B cell (primary cell): ENCODE data around the gene SGCD. TPM values are rescaled to one million over a fixed set of nuclear protein-coding genes. Genes with fewer than 3 reads are reported as not detected.

ENCODE experiments used
- ATAC-seq: fragments of 200-7000 bp; cut with Tn5 transposase; one replicate; pipeline ENCODE4 v1.10.0; 2021; ENCODE audit warnings: low read depth, mild to moderate bottlenecking, moderate number of reproducible peaks, moderate library complexity
- CTCF ChIA-PET: fragments of 350-600 bp; sonication (Branson Sonifier 250); formaldehyde crosslinking; loops from one replicate; lab custom pipeline; 2021; ENCODE audit warnings: antibody characterized with exemption, inconsistent platforms; lab: Charles Lee
- POLR2A ChIA-PET: fragments of 350-600 bp; sonication (Branson Sonifier 250); formaldehyde crosslinking; loops from one replicate; lab custom pipeline; 2021; ENCODE audit warnings: antibody characterized with exemption; lab: Charles Lee
- DNase-seq: peaks from one replicate; pipeline ENCODE4 v3.0.0; 2013
- H2AFZ ChIP-seq: 2 replicates; pipeline ENCODE4 v1.6.1; 2012; ENCODE audit warnings: mild to moderate bottlenecking, low read depth, low read length; ENCODE audit not compliant: insufficient read depth, poor library complexity, severe bottlenecking
- H3K27ac ChIP-seq, 2 donors: 1 replicate in 1 of 2; 2 replicates in 1 of 2; pipeline ENCODE4 v1.5.1; 2012 to 2013; ENCODE audit warnings: low read length in 2 of 2, mild to moderate bottlenecking in 2 of 2, moderate library complexity in 1 of 2
- H3K27me3 ChIP-seq, 4 experiments: fragments of 200-600 bp in 1 of 4; sonication (generic) in 1 of 4; replicated peaks in 1 of 4; 1 replicate in 2 of 4; 2 replicates in 2 of 4; pipeline versions ENCODE4 v1.6.1 to v1.7.0; 2013 to 2016; ENCODE audit warnings: low read length in 3 of 4, mild to moderate bottlenecking in 2 of 4, mixed read lengths in 1 of 4, moderate library complexity in 1 of 4; ENCODE audit not compliant: insufficient read depth in 4 of 4, control insufficient read depth in 3 of 4; ENCODE audit errors: control extremely low read depth in 1 of 4
- H3K36me3 ChIP-seq, 2 experiments: replicated peaks in 1 of 2; 1 replicate in 1 of 2; 2 replicates in 1 of 2; pipeline versions ENCODE4 v1.6.1 to v1.7.1; 2013; ENCODE audit warnings: low read length in 1 of 2; ENCODE audit not compliant: insufficient read depth in 2 of 2, control insufficient read depth in 1 of 2; ENCODE audit errors: control extremely low read depth in 1 of 2, extremely low read depth in 1 of 2
- H3K4me1 ChIP-seq, 2 donors: fragments of 200-600 bp in 1 of 2; sonication (generic) in 1 of 2; 1 replicate in 1 of 2; 2 replicates in 1 of 2; pipeline versions ENCODE4 v1.5.1 to v1.6.1; 2013 to 2017; ENCODE audit warnings: low read length in 2 of 2; ENCODE audit not compliant: control insufficient read depth in 2 of 2, insufficient read depth in 2 of 2
- H3K4me2 ChIP-seq: replicated peaks from 2 replicates; pipeline ENCODE3; 2012; ENCODE audit warnings: mild to moderate bottlenecking, low read depth, low read length; ENCODE audit not compliant: poor library complexity, severe bottlenecking
- H3K4me3 ChIP-seq, 5 experiments: fragments of 200-600 bp in 1 of 5; sonication (generic) in 1 of 5; 1 replicate in 3 of 5; 2 replicates in 2 of 5; pipeline versions ENCODE4 v1.5.1 to v1.7.0; 2011 to 2016; ENCODE audit warnings: low read length in 4 of 5, mild to moderate bottlenecking in 4 of 5, low read depth in 2 of 5, control low read depth in 1 of 5, moderate library complexity in 1 of 5; ENCODE audit not compliant: insufficient read depth in 1 of 5; ENCODE audit errors: control extremely low read depth in 1 of 5, extremely low read depth in 1 of 5
- H3K79me2 ChIP-seq: fragments of 200-600 bp; sonication (generic); one replicate; pipeline ENCODE4 v1.6.0; 2016; ENCODE audit warnings: low read length; ENCODE audit not compliant: control insufficient read depth, insufficient read depth
- H3K9ac ChIP-seq: fragments of 200-600 bp; sonication (generic); 2 replicates; pipeline ENCODE4 v1.6.1; 2017; ENCODE audit warnings: mild to moderate bottlenecking, low read length, moderate library complexity
- H3K9me3 ChIP-seq, 3 donors: one replicate each; pipeline versions ENCODE4 v1.6.1 to v1.7.1; 2013; ENCODE audit warnings: low read length in 2 of 3; ENCODE audit not compliant: control insufficient read depth in 2 of 3, insufficient read depth in 1 of 3; ENCODE audit errors: control extremely low read depth in 1 of 3
- H4K20me1 ChIP-seq: 2 replicates; pipeline ENCODE4 v1.6.0; 2012; ENCODE audit warnings: mild to moderate bottlenecking, low read length; ENCODE audit not compliant: insufficient read depth, control insufficient read depth, poor library complexity, severe bottlenecking
- H3K27ac Mint-ChIP-seq: one replicate; pipeline ENCODE4 v1.8.0; 2021; ENCODE audit warnings: mixed read lengths
- H3K27me3 Mint-ChIP-seq: one replicate; pipeline ENCODE4 v1.8.0; 2021; ENCODE audit warnings: mixed read lengths
- H3K4me1 Mint-ChIP-seq: one replicate; pipeline ENCODE4 v1.8.0; 2021; ENCODE audit warnings: mixed read lengths
- H3K4me3 Mint-ChIP-seq: one replicate; pipeline ENCODE4 v1.8.0; 2021; ENCODE audit warnings: mixed read lengths
- H3K9me3 Mint-ChIP-seq: one replicate; pipeline ENCODE4 v1.8.0; 2022; ENCODE audit warnings: mixed read lengths; ENCODE audit not compliant: insufficient read depth
- EZH2 ChIP-seq: IDR thresholded peaks from 2 replicates; pipeline ENCODE4 v1.6.1; 2012; ENCODE audit warnings: borderline replicate concordance, low read depth, mild to moderate bottlenecking, moderate library complexity, low read length; ENCODE audit not compliant: insufficient read depth, poor library complexity, severe bottlenecking
- WGBS: methylation state at CpG from one replicate; pipeline ENCODE4 v1.1.5; 2013; ENCODE audit warnings: missing lambda C conversion rate; ENCODE audit not compliant: insufficient coverage; 5-methylcytosine and 5-hydroxymethylcytosine counted together
- intact Hi-C: fragments of 100-400 bp; cut with micrococcal nuclease; formaldehyde crosslinking; loops from one replicate; pipeline ENCODE4 v1.10.0; 2022
- polyA plus RNA-seq: library from polyadenylated mRNA; depleted of rRNA; stranded (reverse); fragments of >200 nt; gene quantifications from 2 replicates; pipeline ENCODE4 v1.2.3, GENCODE V29; 2012
- total RNA-seq, 2 donors: library from RNA; stranded (reverse); fragments of 120-200 nt in 1 of 2; gene quantifications; 1 replicate in 1 of 2; 2 replicates in 1 of 2; pipeline versions ENCODE4 v1.2.3 to v1.2.4, GENCODE V29; 2013 to 2022
- TF ChIP-seq, protein P1 (sequence below): fragments of 200-600 bp; IDR thresholded peaks from one replicate; pipeline ENCODE4 v1.8.0; 2022; ENCODE audit warnings: antibody characterized with exemption, mild to moderate bottlenecking

Gene SGCD
- total and polyA plus RNA-seq, 2 donors (not counting 1 experiment from before 2014, with no cell fraction given): not detected

DNA sequence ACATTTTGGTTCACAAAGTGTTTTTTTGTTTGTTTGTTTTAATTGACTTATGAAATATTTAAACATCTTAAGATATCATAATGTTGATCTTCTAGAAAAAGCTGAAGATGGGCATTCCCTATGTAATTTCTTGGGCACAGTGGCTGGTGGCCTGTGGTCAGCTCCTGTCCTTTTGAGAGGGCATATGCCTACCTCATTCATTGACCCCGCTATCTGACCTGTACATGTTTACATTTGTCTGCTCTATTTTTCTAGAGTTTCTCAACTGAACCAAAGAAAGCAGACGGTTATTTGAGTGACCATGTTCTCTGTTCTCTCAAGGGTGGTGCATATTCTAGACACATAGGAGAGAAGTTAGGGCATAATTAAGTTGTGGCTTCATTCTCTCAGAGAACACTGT is 5.3 kb downstream of the SGCD start:
- Mint-ChIP-seq H3K27me3 (peaks cover 10% of the 10 kb centered on the region), H3K4me3 (no peak overlapping the region), H3K27ac (no peak overlapping the region), H3K9me3 (no peaks in the 10 kb centered on the region), H3K4me1 (no peaks in the 10 kb centered on the region)
- H2AFZ ChIP-seq: no peak overlapping the region
- no peaks in the 10 kb centered on the region for H3K4me1 ChIP-seq
- H3K9ac ChIP-seq: no peak overlapping the region
- intact Hi-C loops: no loop called here
- POLR2A ChIA-PET: no interaction called here
- no peak overlapping the region for H3K4me3 ChIP-seq
- TF ChIP-seq, protein P1, sequence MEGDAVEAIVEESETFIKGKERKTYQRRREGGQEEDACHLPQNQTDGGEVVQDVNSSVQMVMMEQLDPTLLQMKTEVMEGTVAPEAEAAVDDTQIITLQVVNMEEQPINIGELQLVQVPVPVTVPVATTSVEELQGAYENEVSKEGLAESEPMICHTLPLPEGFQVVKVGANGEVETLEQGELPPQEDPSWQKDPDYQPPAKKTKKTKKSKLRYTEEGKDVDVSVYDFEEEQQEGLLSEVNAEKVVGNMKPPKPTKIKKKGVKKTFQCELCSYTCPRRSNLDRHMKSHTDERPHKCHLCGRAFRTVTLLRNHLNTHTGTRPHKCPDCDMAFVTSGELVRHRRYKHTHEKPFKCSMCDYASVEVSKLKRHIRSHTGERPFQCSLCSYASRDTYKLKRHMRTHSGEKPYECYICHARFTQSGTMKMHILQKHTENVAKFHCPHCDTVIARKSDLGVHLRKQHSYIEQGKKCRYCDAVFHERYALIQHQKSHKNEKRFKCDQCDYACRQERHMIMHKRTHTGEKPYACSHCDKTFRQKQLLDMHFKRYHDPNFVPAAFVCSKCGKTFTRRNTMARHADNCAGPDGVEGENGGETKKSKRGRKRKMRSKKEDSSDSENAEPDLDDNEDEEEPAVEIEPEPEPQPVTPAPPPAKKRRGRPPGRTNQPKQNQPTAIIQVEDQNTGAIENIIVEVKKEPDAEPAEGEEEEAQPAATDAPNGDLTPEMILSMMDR: no peak
- TF ChIP-seq EZH2: no peak
- H3K9me3 ChIP-seq: no peaks in the 10 kb centered on the region
- no peak for DNase-seq
- no peak overlapping the region for H3K27ac ChIP-seq
- no peaks in the 10 kb centered on the region for H3K36me3 ChIP-seq
- no peak overlapping the region for H3K4me2 ChIP-seq
- ATAC-seq: no peak
- no peaks in the 10 kb centered on the region for H3K79me2 ChIP-seq
- no peaks in the 10 kb centered on the region for H3K27me3 ChIP-seq
- no peaks in the 10 kb centered on the region for H4K20me1 ChIP-seq
- WGBS: 50% methylated on average over 1 of the region's 2 CpGs
- CTCF ChIA-PET: no interaction called here

DNA sequence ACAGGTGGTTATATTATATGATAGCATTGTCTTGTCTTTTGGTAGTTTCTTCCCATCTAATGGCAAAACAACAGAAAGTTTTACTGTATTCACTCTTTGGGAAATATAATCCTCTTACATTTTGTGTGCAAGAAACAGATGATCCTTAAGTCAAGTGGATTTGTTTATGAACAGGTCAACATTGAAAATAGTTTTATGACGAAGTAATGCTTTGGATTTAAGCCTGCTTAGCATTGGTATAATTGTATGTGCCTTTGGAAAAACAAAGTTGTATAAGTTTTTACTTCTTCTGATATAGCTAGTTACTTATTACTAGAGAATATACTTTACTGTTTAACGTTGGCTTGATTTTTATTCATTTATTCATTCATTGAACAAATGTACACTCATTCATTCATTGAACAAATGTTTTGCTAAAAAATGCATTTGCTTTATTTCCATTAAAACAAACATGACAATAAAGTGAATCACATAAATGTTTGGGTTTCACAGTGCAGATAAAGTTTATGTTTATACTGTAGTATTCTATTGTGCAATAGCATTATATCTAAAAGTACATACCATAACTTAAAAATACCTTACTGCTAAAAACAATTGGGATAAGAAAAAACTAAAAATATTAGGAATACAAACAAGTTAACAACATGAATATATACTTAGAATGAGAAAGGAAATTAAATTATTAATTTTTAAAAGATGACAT is 12.3 kb downstream of the SGCD start:
- no peaks in the 10 kb centered on the region for H3K9me3 Mint-ChIP-seq
- CTCF ChIA-PET: no interaction called here
- Histone ChIP-seq H3K79me2 (no peaks in the 10 kb centered on the region), H3K27ac (no peak overlapping the region), H3K27me3 (no peaks in the 10 kb centered on the region), H3K9me3 (no peaks in the 10 kb centered on the region), H3K9ac (no peak overlapping the region), H3K4me1 (no peaks in the 10 kb centered on the region), H3K36me3 (no peaks in the 10 kb centered on the region), H2AFZ (no peak overlapping the region), H4K20me1 (no peaks in the 10 kb centered on the region), H3K4me3 (no peak overlapping the region), H3K4me2 (no peak overlapping the region)
- ATAC-seq: no peak
- H3K27me3 Mint-ChIP-seq: no peaks in the 10 kb centered on the region
- no peak overlapping the region for H3K4me3 Mint-ChIP-seq
- POLR2A ChIA-PET: no interaction called here
- no peak for TF ChIP-seq EZH2
- TF ChIP-seq, protein P1: no peak
- intact Hi-C loops: no loop called here
- no peaks in the 10 kb centered on the region for H3K4me1 Mint-ChIP-seq
- DNase-seq: no peak
- no peak overlapping the region for H3K27ac Mint-ChIP-seq
- no CpG with 5 or more reads among the region's 2 CpGs for WGBS
